Measurements from ENCODE around the gene EBF4.
"Not testable (repeated sequence)": the region's sequence is repeated elsewhere in the genome, so short reads cannot be mapped to it uniquely, and the experiment has no call there.

Gene EBF4

GRCh38 chr20:2760297-2760951, 67.8 kb downstream of the EBF4 start:
- DNase-seq: no peak

- DNase-seq: no peak
Measured at GRCh38 chr20:2760952-2761305, 68.3 kb downstream of the EBF4 start.

- no peak for DNase-seq
Measured at GRCh38 chr20:2761885-2762284, 69.3 kb downstream of the EBF4 start.

- DNase-seq: no peak
Measured at GRCh38 chr20:2762578-2763131, 70.1 kb downstream of the EBF4 start.

- no peak for DNase-seq
Measured at GRCh38 chr20:2763186-2763585, 70.6 kb downstream of the EBF4 start.

- no peak for DNase-seq
Measured at GRCh38 chr20:2767768-2768631, 75.4 kb downstream of the EBF4 start.

GRCh38 chr20:2768632-2769015, 76.0 kb downstream of the EBF4 start:
- DNase-seq: no peak

GRCh38 chr20:2770091-2770490, 77.5 kb downstream of the EBF4 start:
- DNase-seq: not testable (repeated sequence)

- DNase-seq: no peak
Measured at GRCh38 chr20:2771631-2772080, 79.1 kb downstream of the EBF4 start.

GRCh38 chr20:2773812-2774211, 81.2 kb downstream of the EBF4 start:
- DNase-seq: no peak

GRCh38 chr20:2775139-2775538, 82.6 kb downstream of the EBF4 start:
- DNase-seq: no peak

GRCh38 chr20:2778602-2779321, 86.2 kb downstream of the EBF4 start:
- DNase-seq: no peak

GRCh38 chr20:2780948-2781347, 88.4 kb downstream of the EBF4 start:
- no peak for DNase-seq

- no peak for DNase-seq
Measured at GRCh38 chr20:2783908-2784566, 91.5 kb downstream of the EBF4 start.

- no peak for DNase-seq
Measured at GRCh38 chr20:2793471-2793870, 100.9 kb downstream of the EBF4 start.

GRCh38 chr20:2794202-2794748, 101.7 kb downstream of the EBF4 start:
- DNase-seq: no peak

- DNase-seq: no peak
Measured at GRCh38 chr20:2794866-2795447, 102.4 kb downstream of the EBF4 start.

GRCh38 chr20:2795451-2795850, 102.9 kb downstream of the EBF4 start:
- DNase-seq: no peak

GRCh38 chr20:2796011-2796660, 103.6 kb downstream of the EBF4 start:
- DNase-seq: no peak

GRCh38 chr20:2797136-2797983, 104.8 kb downstream of the EBF4 start:
- no peak for DNase-seq
